ENCODE measurements around the gene GPR17. TPM values are rescaled to one million over a fixed set of nuclear protein-coding genes. Genes with fewer than 3 reads are reported as not detected.

GPR17 gene
- total and polyA plus RNA-seq, 2 experiments from 2014 or later: 0.39 TPM; not detected in 1

GRCh38 chr2:127663566-127664064 is 17.7 kb downstream of the GPR17 start:
- Histone ChIP-seq H3K79me2 (no peaks in the 10 kb centered on the region), H3K4me2 (peak overlapping the region; percentile 84), H2AFZ (no peak overlapping the region), H3K9me3 (ENCODE audit: low read depth) (no peaks in the 10 kb centered on the region), H4K20me1 (ENCODE audit: insufficient read depth, poor library complexity, severe bottlenecking) (no peaks in the 10 kb centered on the region), H3K4me1 (ENCODE audit: insufficient read depth) (peaks cover 11% of the 10 kb centered on the region), H3K9me2 (replicated peaks; ENCODE audit: insufficient read depth) (no peaks in the 10 kb centered on the region), H3K27me3 (peaks cover 39% of the 10 kb centered on the region), H3K36me3 (replicated peaks; ENCODE audit: insufficient read depth, low read depth) (no peaks in the 10 kb centered on the region), H3K4me3 (no peak overlapping the region), H3K27ac (no peak overlapping the region)
- WGBS (ENCODE audit: low lambda C conversion rate, missing lambda C conversion rate): 90% methylated on average over 6 of the region's 6 CpGs
- no peak for DNase-seq (ENCODE audit: low spot score)
- TF ChIP-seq CTCF (IDR thresholded peaks at IDR 0.05; ENCODE audit: poor library complexity) (no peak), EZH2phosphoT487 (IDR thresholded peaks at IDR 0.05; ENCODE audit: low read depth, severe bottlenecking, unreplicated experiment) (no peak), EZH2 (IDR thresholded peaks at IDR 0.05; ENCODE audit: borderline replicate concordance) (no peak)

GRCh38 chr2:127664065-127664894 is 18.3 kb downstream of the GPR17 start:
- Histone ChIP-seq H3K4me3 (no peak overlapping the region), H2AFZ (peak overlapping the region; percentile 78), H3K4me2 (peak overlapping the region; percentile 84), H3K27ac (no peak overlapping the region), H3K27me3 (peaks cover 39% of the 10 kb centered on the region), H3K79me2 (no peaks in the 10 kb centered on the region), H3K4me1 (ENCODE audit: insufficient read depth) (peaks cover 11% of the 10 kb centered on the region), H3K9me2 (replicated peaks; ENCODE audit: insufficient read depth) (no peaks in the 10 kb centered on the region), H4K20me1 (ENCODE audit: insufficient read depth, poor library complexity, severe bottlenecking) (no peaks in the 10 kb centered on the region), H3K36me3 (replicated peaks; ENCODE audit: insufficient read depth, low read depth) (no peaks in the 10 kb centered on the region), H3K9me3 (ENCODE audit: low read depth) (no peaks in the 10 kb centered on the region)
- 20% methylated on average over 47 of the region's 69 CpGs for WGBS (ENCODE audit: low lambda C conversion rate, missing lambda C conversion rate)
- no peak for TF ChIP-seq CTCF (IDR thresholded peaks at IDR 0.05; ENCODE audit: poor library complexity)
- TF ChIP-seq EZH2phosphoT487 (IDR thresholded peaks at IDR 0.05; ENCODE audit: low read depth, severe bottlenecking, unreplicated experiment): no peak
- TF ChIP-seq EZH2 (IDR thresholded peaks at IDR 0.05; ENCODE audit: borderline replicate concordance): peak; percentile 58
- DNase-seq (ENCODE audit: low spot score): no peak

GRCh38 chr2:127664895-127665225 is 18.9 kb downstream of the GPR17 start:
- Histone ChIP-seq H2AFZ (no peak overlapping the region), H4K20me1 (ENCODE audit: insufficient read depth, poor library complexity, severe bottlenecking) (no peaks in the 10 kb centered on the region), H3K9me3 (ENCODE audit: low read depth) (no peaks in the 10 kb centered on the region), H3K79me2 (no peaks in the 10 kb centered on the region), H3K4me2 (peak overlapping the region; percentile 84), H3K4me3 (no peak overlapping the region), H3K36me3 (replicated peaks; ENCODE audit: insufficient read depth, low read depth) (no peaks in the 10 kb centered on the region), H3K27me3 (peaks cover 39% of the 10 kb centered on the region), H3K27ac (no peak overlapping the region), H3K9me2 (replicated peaks; ENCODE audit: insufficient read depth) (no peaks in the 10 kb centered on the region), H3K4me1 (ENCODE audit: insufficient read depth) (peaks cover 11% of the 10 kb centered on the region)
- 98% methylated on average over 6 of the region's 6 CpGs for WGBS (ENCODE audit: low lambda C conversion rate, missing lambda C conversion rate)
- TF ChIP-seq EZH2 (IDR thresholded peaks at IDR 0.05; ENCODE audit: borderline replicate concordance) (no peak), CTCF (IDR thresholded peaks at IDR 0.05; ENCODE audit: poor library complexity) (no peak), EZH2phosphoT487 (IDR thresholded peaks at IDR 0.05; ENCODE audit: low read depth, severe bottlenecking, unreplicated experiment) (no peak)
- DNase-seq (ENCODE audit: low spot score): no peak
